A549 treated with ZK216348 at 1 μM for 4 hours (cell line): ENCODE measurements around the gene EDNRA. TPM values are rescaled to one million over a fixed set of nuclear protein-coding genes. Genes with fewer than 3 reads are reported as not detected.

Experiments used
- total RNA-seq: library from RNA; stranded (reverse); fragments of 200-300 nt; extraction: Qiagen RNA extraction; gene quantifications from 5 replicates; pipeline ENCODE4 v1.2.3, GENCODE V29; 2022; ENCODE audit warnings: low read depth

Gene EDNRA
- total RNA-seq = 0.31 to 1.1 TPM (median 0.36 TPM) in 5 replicates

GRCh38 chr4:147480891-147481576, at the start of gene EDNRA:
EDNRA (plus strand) TSS chr4:147481097; CDS start chr4:147485682, 4,585 bp downstream.

Other genes starting within 250 kb of the EDNRA start
- 20.5 to 26.1 TPM (median 21.6 TPM) in 5 replicates for gene TMEM184C, start 136.3 kb downstream of the EDNRA start, total RNA-seq
- gene PRMT9, start 203.1 kb downstream of the EDNRA start, total RNA-seq = 2.2 to 3.7 TPM (median 2.9 TPM) in 5 replicates